Brain pericyte (primary cell): Measurements from ENCODE around the gene PKIB.
A peak's percentile ranks its signal among the peaks of the same experiment; 100 is the strongest.
"Not testable (repeated sequence)": the region's sequence is repeated elsewhere in the genome, so short reads cannot be mapped to it uniquely, and the experiment has no call there.

Experiments
- DNase-seq: peaks from one replicate; pipeline ENCODE4 v3.0.0-alpha.2; 2012; ENCODE audit warnings: low read depth, low spot score

PKIB gene

GRCh38 chr6:122620902-122621301 is 10.7 kb downstream of the PKIB start:
- DNase-seq: no peak

- no peak for DNase-seq
These were observed 11.4 kb downstream of the PKIB start for GRCh38 chr6:122621638-122622037.

GRCh38 chr6:122622479-122622878 is 12.3 kb downstream of the PKIB start:
- no peak for DNase-seq

- no peak for DNase-seq
These were observed 13.1 kb downstream of the PKIB start for GRCh38 chr6:122623279-122623678.

GRCh38 chr6:122624853-122625252 is 14.6 kb downstream of the PKIB start:
- no peak for DNase-seq

GRCh38 chr6:122628714-122629113 is 18.5 kb downstream of the PKIB start:
- DNase-seq: no peak

- no peak for DNase-seq
These were observed 21.5 kb downstream of the PKIB start for GRCh38 chr6:122631571-122632249.

GRCh38 chr6:122640366-122640765 is 30.2 kb downstream of the PKIB start:
- DNase-seq: no peak

- no peak for DNase-seq
These were observed 31.6 kb downstream of the PKIB start for GRCh38 chr6:122641819-122642218.

- not testable (repeated sequence) for DNase-seq
These were observed 32.4 kb downstream of the PKIB start for GRCh38 chr6:122642604-122643003.

- no peak for DNase-seq
These were observed 35.1 kb downstream of the PKIB start for GRCh38 chr6:122645256-122645655.

- DNase-seq: no peak
These were observed 37.6 kb downstream of the PKIB start for GRCh38 chr6:122647765-122648164.

GRCh38 chr6:122648726-122649125 is 38.5 kb downstream of the PKIB start:
- no peak for DNase-seq

GRCh38 chr6:122649701-122650100 is 39.5 kb downstream of the PKIB start:
- DNase-seq: no peak

- no peak for DNase-seq
These were observed 40.2 kb downstream of the PKIB start for GRCh38 chr6:122650403-122650802.

- no peak for DNase-seq
These were observed 40.8 kb downstream of the PKIB start for GRCh38 chr6:122651031-122651430.

GRCh38 chr6:122651604-122652003 is 41.4 kb downstream of the PKIB start:
- no peak for DNase-seq

- DNase-seq: no peak
These were observed 42.2 kb downstream of the PKIB start for GRCh38 chr6:122652431-122652830.

- DNase-seq: peak; percentile 1
These were observed 42.9 kb downstream of the PKIB start for GRCh38 chr6:122653094-122653493.

GRCh38 chr6:122654012-122654411 is 43.8 kb downstream of the PKIB start:
- DNase-seq: no peak

GRCh38 chr6:122657601-122658000 is 47.4 kb downstream of the PKIB start:
- no peak for DNase-seq

GRCh38 chr6:122660296-122660695 is 50.1 kb downstream of the PKIB start:
- no peak for DNase-seq

GRCh38 chr6:122663981-122664380 is 53.8 kb downstream of the PKIB start:
- no peak for DNase-seq

GRCh38 chr6:122665929-122666328 is 55.7 kb downstream of the PKIB start:
- DNase-seq: no peak
